Left ventricle myocardium inferior (tissue), 1 donor: Measurements from ENCODE around the gene FUNDC1. TPM values are rescaled to one million over a fixed set of nuclear protein-coding genes. Genes with fewer than 3 reads are reported as not detected.
A peak's percentile ranks its signal among the peaks of the same experiment; 100 is the strongest.

ENCODE experiments used
- DNase-seq: peaks from one replicate; pipeline ENCODE4 v3.0.0-alpha.2; 2020
- H3K27ac ChIP-seq: fragments of 200-600 bp; replicated peaks from 2 replicates; pipeline ENCODE4 v1.8.0; 2021
- H3K27me3 ChIP-seq: fragments of 200-600 bp; 2 replicates; pipeline ENCODE4 v1.8.0; 2021; ENCODE audit warnings: low read depth
- H3K36me3 ChIP-seq: fragments of 200-600 bp; 2 replicates; pipeline ENCODE4 v1.8.0; 2021
- H3K4me1 ChIP-seq: fragments of 200-600 bp; 2 replicates; pipeline ENCODE4 v1.8.0; 2021
- H3K4me3 ChIP-seq: fragments of 200-600 bp; 2 replicates; pipeline ENCODE4 v1.8.0; 2021; ENCODE audit warnings: mild to moderate bottlenecking, moderate library complexity
- H3K9me3 ChIP-seq: fragments of 200-600 bp; replicated peaks from 2 replicates; pipeline ENCODE4 v1.8.0; 2021
- intact Hi-C: fragments of 100-400 bp; cut with micrococcal nuclease; formaldehyde crosslinking; loops from one replicate; pipeline ENCODE4 v1.11.0; 2022
- long read RNA-seq: library from polyadenylated mRNA; unstranded; transcript quantifications from one replicate; pipeline ENCODE4 v2.0.0, GENCODE V29; 2021
- total RNA-seq: library from RNA; stranded (reverse); fragmentation: NEBNext Ultra II Directional; extraction: Animal tissue kit (Norgen Biotek cat#: 25700); gene quantifications from one replicate; pipeline ENCODE4 v1.2.1, GENCODE V29; 2021
- TF ChIP-seq, protein P1 (sequence below): fragments of 200-600 bp; IDR thresholded peaks from 2 replicates; pipeline ENCODE4 v1.8.0; 2021; ENCODE audit warnings: antibody characterized with exemption, mild to moderate bottlenecking, borderline replicate concordance
- donor health status: DM: no; HTN: yes; CAD: no; lungs with severe emphysema.

FUNDC1 gene, protein sequence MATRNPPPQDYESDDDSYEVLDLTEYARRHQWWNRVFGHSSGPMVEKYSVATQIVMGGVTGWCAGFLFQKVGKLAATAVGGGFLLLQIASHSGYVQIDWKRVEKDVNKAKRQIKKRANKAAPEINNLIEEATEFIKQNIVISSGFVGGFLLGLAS
- total RNA-seq = 29.7 TPM
- long read RNA-seq, transcript FUNDC1-201 (5 exons, 1,196 nt) = major isoform, 7 of 8 reads
- long read RNA-seq, partial matches to known transcripts = 1 of 8 reads
- long read RNA-seq, other reads (novel, unspliced or antisense) = 0 of 8 reads

DNA sequence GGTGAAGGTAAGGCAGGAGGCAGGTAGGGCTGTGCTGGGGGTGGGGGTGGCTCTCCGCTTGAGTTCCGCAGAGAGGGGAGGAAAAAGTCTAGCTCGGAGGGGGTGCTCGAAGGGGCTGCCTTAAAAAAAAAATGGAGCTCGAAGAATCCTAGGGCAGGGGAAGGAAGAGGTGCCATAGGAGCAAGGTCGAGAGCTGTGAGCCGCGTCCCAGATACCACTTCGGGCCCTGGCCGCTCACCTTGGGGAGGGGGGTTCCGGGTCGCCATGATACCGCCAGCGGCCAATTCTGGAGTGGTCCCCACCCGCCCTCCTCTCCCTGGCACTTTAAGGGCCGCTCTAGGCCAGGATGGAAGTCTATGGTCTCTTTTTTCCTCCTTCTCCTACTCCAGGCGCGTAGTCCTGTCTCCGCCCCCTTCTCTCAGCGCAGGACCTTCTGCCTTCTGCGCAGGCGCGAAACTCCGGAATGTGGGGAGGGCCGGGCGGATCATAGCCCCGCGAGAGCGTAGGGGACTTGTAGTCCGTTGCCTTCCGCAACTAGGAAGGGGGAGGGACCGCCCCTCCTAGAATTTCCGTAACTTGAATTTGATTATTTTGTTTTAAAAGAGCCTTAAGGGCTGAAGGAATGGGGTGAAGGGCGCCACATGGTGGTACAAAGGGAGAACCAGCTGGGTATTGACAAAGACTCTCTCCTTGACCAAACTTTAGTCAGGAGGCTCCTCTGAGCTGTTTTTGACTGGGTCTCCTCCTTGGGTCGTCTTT, at the start of gene FUNDC1:
FUNDC1 (minus strand) TSS at position 293 of the 759 bp plus-strand sequence; CDS start at position 266, 27 bp downstream.
- Histone ChIP-seq H3K27ac (peak within 1 kb of the TSS; percentile 84), H3K36me3 (peaks cover 5% of the 10 kb centered on the region), H3K9me3 (no peaks in the 10 kb centered on the region), H3K27me3 (no peaks in the 10 kb centered on the region), H3K4me1 (peaks cover 19% of the 10 kb centered on the region), H3K4me3 (peak within 1 kb of the TSS; percentile 75)
- TF ChIP-seq, protein P1, sequence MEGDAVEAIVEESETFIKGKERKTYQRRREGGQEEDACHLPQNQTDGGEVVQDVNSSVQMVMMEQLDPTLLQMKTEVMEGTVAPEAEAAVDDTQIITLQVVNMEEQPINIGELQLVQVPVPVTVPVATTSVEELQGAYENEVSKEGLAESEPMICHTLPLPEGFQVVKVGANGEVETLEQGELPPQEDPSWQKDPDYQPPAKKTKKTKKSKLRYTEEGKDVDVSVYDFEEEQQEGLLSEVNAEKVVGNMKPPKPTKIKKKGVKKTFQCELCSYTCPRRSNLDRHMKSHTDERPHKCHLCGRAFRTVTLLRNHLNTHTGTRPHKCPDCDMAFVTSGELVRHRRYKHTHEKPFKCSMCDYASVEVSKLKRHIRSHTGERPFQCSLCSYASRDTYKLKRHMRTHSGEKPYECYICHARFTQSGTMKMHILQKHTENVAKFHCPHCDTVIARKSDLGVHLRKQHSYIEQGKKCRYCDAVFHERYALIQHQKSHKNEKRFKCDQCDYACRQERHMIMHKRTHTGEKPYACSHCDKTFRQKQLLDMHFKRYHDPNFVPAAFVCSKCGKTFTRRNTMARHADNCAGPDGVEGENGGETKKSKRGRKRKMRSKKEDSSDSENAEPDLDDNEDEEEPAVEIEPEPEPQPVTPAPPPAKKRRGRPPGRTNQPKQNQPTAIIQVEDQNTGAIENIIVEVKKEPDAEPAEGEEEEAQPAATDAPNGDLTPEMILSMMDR = peak; percentile 30
- intact Hi-C loops = no loop called here
- peak; percentile 90 for DNase-seq

DNA sequence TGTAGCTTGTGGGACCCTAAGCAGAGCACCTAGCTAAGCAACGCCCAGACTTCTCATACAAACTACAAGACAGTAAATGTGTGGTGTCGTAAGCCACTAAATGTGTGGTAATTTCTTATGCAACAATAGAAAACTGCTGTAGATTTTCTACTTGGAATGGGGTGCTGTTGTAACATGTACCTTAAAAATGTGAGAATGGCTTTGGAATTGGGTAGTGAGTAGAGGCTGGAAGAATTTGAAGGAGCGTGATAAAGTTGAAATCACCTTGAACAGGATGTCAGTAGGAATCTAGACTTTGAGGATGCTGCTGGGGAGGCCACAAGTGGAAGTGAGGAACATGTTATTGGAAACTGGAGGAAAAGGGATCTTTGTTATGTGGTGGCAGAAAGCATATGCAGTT, 43.2 kb upstream of the FUNDC1 start:
- Histone ChIP-seq H3K27ac (no peak overlapping the region), H3K27me3 (no peaks in the 10 kb centered on the region), H3K9me3 (no peaks in the 10 kb centered on the region), H3K4me3 (no peak overlapping the region), H3K4me1 (no peaks in the 10 kb centered on the region), H3K36me3 (no peaks in the 10 kb centered on the region)
- DNase-seq = no peak
- intact Hi-C loops = no loop called here
- TF ChIP-seq, protein P1 = no peak

DNA sequence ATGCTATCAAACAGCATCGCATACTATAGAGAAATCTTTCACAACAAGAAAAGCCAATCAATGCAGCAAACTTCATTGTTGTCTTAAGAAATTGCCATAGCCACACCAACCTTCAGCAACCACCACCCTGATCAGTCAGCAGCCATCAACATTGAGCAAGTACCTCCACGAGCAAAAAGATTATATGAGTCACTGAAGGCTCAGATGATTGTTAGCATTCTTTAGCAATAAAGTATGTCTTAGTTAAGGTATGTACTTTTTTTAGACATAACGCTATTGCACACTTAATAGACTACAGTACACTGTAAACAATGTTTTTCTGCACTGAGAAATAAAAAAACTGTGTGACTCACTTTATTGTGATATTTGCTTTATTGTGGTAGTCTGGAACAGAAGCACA, 37.8 kb upstream of the FUNDC1 start:
- H3K9me3 ChIP-seq = no peaks in the 10 kb centered on the region
- H3K27ac ChIP-seq = no peak overlapping the region
- H3K27me3 ChIP-seq = no peaks in the 10 kb centered on the region
- no peaks in the 10 kb centered on the region for H3K4me1 ChIP-seq
- no peak overlapping the region for H3K4me3 ChIP-seq
- no peaks in the 10 kb centered on the region for H3K36me3 ChIP-seq
- no peak for DNase-seq
- intact Hi-C loops = no loop called here
- TF ChIP-seq, protein P1 = no peak

DNA sequence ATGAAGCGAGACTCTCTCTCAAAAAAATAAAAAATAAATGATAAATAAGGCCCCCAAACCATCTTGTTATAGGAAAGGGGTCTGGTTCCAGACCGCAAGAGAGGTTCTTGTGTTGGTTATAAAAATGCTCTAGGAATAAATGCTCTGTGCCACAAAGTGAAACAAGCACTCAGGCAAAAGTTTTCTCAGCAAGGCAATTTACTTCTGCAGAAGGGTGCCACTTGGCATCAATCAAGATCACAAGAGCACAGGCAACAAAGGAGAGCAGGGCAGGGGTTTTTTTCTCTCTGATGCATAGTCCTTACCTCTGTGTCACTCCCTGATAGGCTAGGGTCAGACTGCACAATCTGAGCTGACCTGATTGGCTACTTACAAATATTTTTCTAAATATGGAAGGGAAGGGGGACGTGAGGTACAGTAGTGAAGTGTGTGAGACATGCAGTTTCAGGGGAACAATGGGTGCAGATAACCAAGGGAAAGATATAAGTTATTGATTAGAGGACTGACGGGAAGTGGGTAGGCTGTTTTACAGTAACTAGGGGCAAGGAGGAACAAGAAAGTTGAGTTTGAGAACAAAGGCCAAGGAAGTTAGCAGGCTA, 29.8 kb upstream of the FUNDC1 start:
- intact Hi-C loops = no loop called here
- DNase-seq = no peak
- no peak overlapping the region for H3K4me3 ChIP-seq
- H3K36me3 ChIP-seq = no peaks in the 10 kb centered on the region
- H3K9me3 ChIP-seq = peaks cover 26% of the 10 kb centered on the region
- H3K27me3 ChIP-seq = no peaks in the 10 kb centered on the region
- H3K27ac ChIP-seq = no peak overlapping the region
- TF ChIP-seq, protein P1 = no peak
- H3K4me1 ChIP-seq = no peaks in the 10 kb centered on the region

DNA sequence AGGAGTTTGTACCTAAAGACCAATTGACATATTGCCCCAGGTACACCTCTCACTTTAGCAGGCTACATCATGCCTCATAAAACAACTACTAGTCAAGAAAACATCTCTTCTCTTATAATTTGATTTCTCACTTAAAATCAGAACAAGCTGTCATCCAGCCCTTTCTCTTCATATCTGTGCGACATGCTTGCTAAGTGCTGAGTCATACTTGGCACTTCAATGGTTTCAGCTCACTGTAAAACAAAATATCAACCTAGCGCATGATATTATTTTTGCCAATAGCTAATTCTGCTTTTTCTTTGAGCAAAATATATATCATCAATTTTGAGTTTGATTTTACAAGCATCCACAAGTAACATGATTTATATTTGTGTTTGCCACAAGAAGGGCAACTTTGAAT, 27.9 kb upstream of the FUNDC1 start:
- no peak overlapping the region for H3K4me3 ChIP-seq
- H3K36me3 ChIP-seq = no peaks in the 10 kb centered on the region
- H3K27ac ChIP-seq = no peak overlapping the region
- H3K9me3 ChIP-seq = peaks cover 26% of the 10 kb centered on the region
- intact Hi-C loops = no loop called here
- DNase-seq = no peak
- no peaks in the 10 kb centered on the region for H3K4me1 ChIP-seq
- H3K27me3 ChIP-seq = no peaks in the 10 kb centered on the region
- TF ChIP-seq, protein P1 = no peak
